Glomerular endothelial cell (primary cell): ENCODE data around the gene ARL4D. TPM values are rescaled to one million over a fixed set of nuclear protein-coding genes. Genes with fewer than 3 reads are reported as not detected.

Source experiments
- total RNA-seq: library from RNA; depleted of rRNA; stranded (reverse); fragments of >200 nt; gene quantifications from 2 replicates; pipeline ENCODE4 v1.2.3, GENCODE V29; 2015

Gene ARL4D
- total RNA-seq, 1 donor from 2014 or later: 2.1 TPM

Other genes with a start within 250 kb of the ARL4D start
- gene NBR1, start 227.8 kb upstream of the ARL4D start, total RNA-seq: 60.3 and 64.4 TPM in 2 replicates
- 4.7 and 8.4 TPM in 2 replicates for gene TMEM106A, start 187.1 kb upstream of the ARL4D start, total RNA-seq
- 1.5 TPM in 1 of 2 replicates, not detected in the other for gene CCDC200, start 170.4 kb upstream of the ARL4D start, total RNA-seq
- gene RNU2-1, start 165.0 kb upstream of the ARL4D start, total RNA-seq: not detected in 2 replicates
- 30.8 and 36.8 TPM in 2 replicates for gene DHX8, start 85.0 kb downstream of the ARL4D start, total RNA-seq
- gene ETV4, start 147.3 kb downstream of the ARL4D start, total RNA-seq: 14.2 and 22.4 TPM in 2 replicates